HepG2 (cell line): ENCODE data around the gene MAGI1. TPM values are rescaled to one million over a fixed set of nuclear protein-coding genes. Genes with fewer than 3 reads are reported as not detected.

Experiments
- ATAC-seq: fragments of 200-7000 bp; cut with Tn5 transposase; 3 replicates; pipeline ENCODE4 v1.9.1; 2020; ENCODE audit warnings: mild to moderate bottlenecking, moderate library complexity
- BruUV-seq: library from RNA; stranded (reverse); fragments of 400-500 nt; replicated peaks from 2 replicates; lab custom pipeline; 2021; lab: Mats Ljungman, UMichigan
- CTCF ChIA-PET: fragments of 300-600 bp; formaldehyde crosslinking; extraction: SDS; loops from one replicate; lab custom pipeline; 2021; ENCODE audit warnings: low total read pairs, inconsistent platforms, low intra/inter-chr PET ratio; lab: Yijun Ruan, JAX
- POLR2A ChIA-PET: fragments of 350-600 bp; sonication (Branson Sonifier 250); formaldehyde crosslinking; loops from one replicate; lab custom pipeline; 2020; ENCODE audit warnings: antibody characterized with exemption, inconsistent platforms; lab: Yijun Ruan, JAX
- DNase-seq: peaks from one replicate; pipeline ENCODE4 v3.0.0-alpha.2; 2015; ENCODE audit warnings: low spot score
- FAIRE-seq: peaks from 3 replicates; lab custom pipeline; 2011; peaks lifted over from hg19 to GRCh38; lab: Jason Lieb, UNC
- H2AFZ ChIP-seq: one replicate; pipeline ENCODE4 v1.6.1; 2011; ENCODE audit warnings: low read length, inconsistent platforms
- H3K27ac ChIP-seq: fragments of 300-600 bp; 3 replicates; pipeline ENCODE4 v1.8.0; 2011; ENCODE audit warnings: mixed run types, mild to moderate bottlenecking, mixed read lengths, low read length, inconsistent platforms; ENCODE audit not compliant: insufficient read depth; ENCODE audit errors: extremely low read length
- H3K27me3 ChIP-seq, 2 experiments: fragments of 200-600 bp in 1 of 2; 2 replicates in 1 of 2; 3 replicates in 1 of 2; pipeline versions ENCODE4 v1.6.0 to v1.8.0; 2011; ENCODE audit warnings: low read length in 2 of 2, mild to moderate bottlenecking in 2 of 2, moderate library complexity in 2 of 2, inconsistent platforms in 1 of 2; ENCODE audit not compliant: insufficient read depth in 2 of 2, control insufficient read depth in 1 of 2
- H3K36me3 ChIP-seq, 2 experiments: fragments of 200-600 bp in 1 of 2; replicated peaks in 1 of 2; 2 replicates in 1 of 2; 3 replicates in 1 of 2; pipeline versions ENCODE4 v1.5.1 to v1.8.0; 2011; ENCODE audit warnings: low read length in 2 of 2, inconsistent platforms in 1 of 2; ENCODE audit not compliant: insufficient read depth in 2 of 2, control insufficient read depth in 1 of 2
- H3K4me1 ChIP-seq: 2 replicates; pipeline ENCODE4 v1.5.1; 2012; ENCODE audit warnings: low read length, inconsistent platforms; ENCODE audit not compliant: insufficient read depth
- H3K4me2 ChIP-seq: 2 replicates; pipeline ENCODE4 v1.6.0; 2011; ENCODE audit warnings: low read depth, low read length, inconsistent platforms
- H3K4me3 ChIP-seq, 3 experiments: fragments of 200-600 bp in 1 of 3; sonication (generic), shearing (Covaris generic) in 1 of 3; replicated peaks in 1 of 3; 2 replicates each; pipeline ENCODE4 v1.5.1; 2011 to 2016; ENCODE audit warnings: low read length in 3 of 3, inconsistent platforms in 2 of 3, low read depth in 2 of 3, mild to moderate bottlenecking in 2 of 3, control low read depth in 1 of 3, mixed read lengths in 1 of 3; ENCODE audit not compliant: insufficient read depth in 1 of 3
- H3K79me2 ChIP-seq: one replicate; pipeline ENCODE4 v1.6.1; 2011; ENCODE audit warnings: low read length, inconsistent platforms; ENCODE audit not compliant: insufficient read depth
- H3K9ac ChIP-seq: 2 replicates; pipeline ENCODE4 v1.6.0; 2011; ENCODE audit warnings: mild to moderate bottlenecking, low read depth, low read length, inconsistent platforms; ENCODE audit not compliant: insufficient read depth
- H3K9me3 ChIP-seq: 2 replicates; pipeline ENCODE4 v1.5.1; 2012; ENCODE audit warnings: mild to moderate bottlenecking, low read length
- H4K20me1 ChIP-seq: 2 replicates; pipeline ENCODE4 v1.6.0; 2011; ENCODE audit warnings: inconsistent platforms, mild to moderate bottlenecking, low read length, moderate library complexity; ENCODE audit not compliant: insufficient read depth
- CEBPG ChIP-seq: IDR thresholded peaks from 2 replicates; pipeline ENCODE4 v1.6.1; 2016
- HOXD1 ChIP-seq: sonication (generic); formaldehyde crosslinking; IDR thresholded peaks from 2 replicates; pipeline ENCODE4 v1.5.0; 2020; ENCODE audit warnings: missing genetic modification reagents
- MEIS1 ChIP-seq: sonication (generic); formaldehyde crosslinking; IDR thresholded peaks from 2 replicates; pipeline ENCODE4 v1.9.0; 2021; ENCODE audit warnings: mild to moderate bottlenecking, missing genetic modification reagents, moderate library complexity, borderline replicate concordance
- SSRP1 ChIP-seq: IDR thresholded peaks from 2 replicates; pipeline ENCODE4 v1.6.1; 2016; ENCODE audit warnings: control low read depth
- TCF7 ChIP-seq: sonication (generic); IDR thresholded peaks from 2 replicates; pipeline ENCODE4 v1.6.1; 2016; ENCODE audit warnings: antibody characterized with exemption, low read depth
- ZNF264 ChIP-seq: sonication (generic); formaldehyde crosslinking; IDR thresholded peaks from 2 replicates; pipeline ENCODE4 v1.4.0; 2020; ENCODE audit warnings: missing genetic modification reagents
- WGBS: methylation state at CpG from one replicate; pipeline ENCODE4 v1.1.6; 2017; ENCODE audit warnings: low lambda C conversion rate; 5-methylcytosine and 5-hydroxymethylcytosine counted together
- in situ Hi-C: cut with HindIII; loops from 2 replicates; pipeline ENCODE4 v1.10.0; 2017; ENCODE audit warnings: low pct_unique_long_range_greater_than_20kb; ENCODE audit not compliant: extremely low pct_ligation_motif_present
- intact Hi-C: fragments of 100-400 bp; cut with micrococcal nuclease; formaldehyde crosslinking; loops from one replicate; pipeline ENCODE4 v1.10.0; 2022; ENCODE audit not compliant: unreplicated experiment
- polyA plus RNA-seq, 8 experiments: library from polyadenylated mRNA; depleted of rRNA in 3 of 8; stranded (reverse) in 7 of 8; unstranded in 1 of 8; fragments of >200 nt; fragmentation: Illumina TruSeq in 4 of 8; extraction: Trizol in 4 of 8; gene quantifications; 2 replicates each; pipeline versions ENCODE4 v1.2.1 to v1.2.3, GENCODE V29; 2011 to 2016; ENCODE audit warnings: low read depth in 4 of 8, missing spikeins in 1 of 8, mixed read lengths in 1 of 8; ENCODE audit not compliant: insufficient read depth in 1 of 8
- total RNA-seq, 5 experiments: library from RNA; depleted of rRNA; stranded (reverse); fragments of >200 nt; fragmentation: Illumina TruSeq; extraction: Trizol; gene quantifications; 2 replicates each; pipeline ENCODE4 v1.2.3, GENCODE V29; 2016; ENCODE audit warnings: low read depth in 1 of 5
- TF ChIP-seq, protein P1 (sequence below): sonication (generic); formaldehyde crosslinking; IDR thresholded peaks from 2 replicates; pipeline ENCODE4 v1.4.0; 2020; ENCODE audit warnings: mild to moderate bottlenecking, missing genetic modification reagents
- TF ChIP-seq, protein P2 (sequence below): sonication (generic); formaldehyde crosslinking; IDR thresholded peaks from 2 replicates; pipeline ENCODE4 v1.5.0; 2020; ENCODE audit warnings: missing genetic modification reagents, mild to moderate bottlenecking, borderline replicate concordance
- TF ChIP-seq, protein P3 (sequence below): sonication (generic); formaldehyde crosslinking; IDR thresholded peaks from 2 replicates; pipeline ENCODE4 v1.4.0; 2020; ENCODE audit warnings: mild to moderate bottlenecking, missing genetic modification reagents

Gene MAGI1
- total and polyA plus RNA-seq, 2 of the 13 experiments (the other 11 are each of a cell fraction or from before 2014, with no cell fraction given), result 22.2 to 26.0 TPM

DNA sequence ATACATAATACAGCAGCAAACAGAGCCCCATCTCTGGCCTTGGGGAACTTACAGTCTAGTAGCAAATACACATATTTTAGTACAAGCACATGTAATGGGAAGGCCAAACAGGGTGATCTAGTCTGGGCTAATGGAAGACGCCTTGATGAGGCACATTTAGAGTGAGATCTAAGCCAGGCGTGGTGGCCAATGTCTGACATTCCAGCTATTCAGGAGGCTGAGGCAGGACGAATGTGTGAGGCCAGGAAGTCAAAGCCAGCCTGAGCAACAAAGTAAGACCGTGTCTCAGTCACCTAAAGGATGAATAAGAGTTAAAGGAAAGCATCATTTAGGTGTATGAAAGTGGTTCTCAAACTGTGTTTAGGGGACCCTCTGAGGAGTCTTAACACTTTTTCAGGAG, 291.9 kb downstream of the MAGI1 start:
- ChIA-PET CTCF (no interaction called here), POLR2A (no interaction called here)
- Histone ChIP-seq H3K36me3 (peaks cover 0 to 8% of the 10 kb centered on the region in 2 experiments; a peak in 2 of 5 replicates), H2AFZ (no peak overlapping the region), H3K9ac (no peak overlapping the region), H3K27ac (no peak overlapping the region), H3K27me3 (no peaks in the 10 kb centered on the region), H3K9me3 (no peaks in the 10 kb centered on the region), H3K4me1 (no peaks in the 10 kb centered on the region), H3K4me3 (no peak overlapping the region), H4K20me1 (peaks cover 25% of the 10 kb centered on the region), H3K4me2 (no peak overlapping the region), H3K79me2 (peaks cover 17% of the 10 kb centered on the region)
- in situ Hi-C loops, result no loop called here
- no TSS peak for BruUV-seq
- 94% methylated on average over 4 of the region's 4 CpGs for WGBS
- no peak for DNase-seq
- TF ChIP-seq SSRP1 (CRISPR knock-in tag) (no peak), CEBPG (CRISPR knock-in tag) (no peak), HOXD1 (CRISPR knock-in tag) (no peak), MEIS1 (no peak), TCF7 (no peak), ZNF264 (CRISPR knock-in tag) (no peak)
- TF ChIP-seq, protein P1, sequence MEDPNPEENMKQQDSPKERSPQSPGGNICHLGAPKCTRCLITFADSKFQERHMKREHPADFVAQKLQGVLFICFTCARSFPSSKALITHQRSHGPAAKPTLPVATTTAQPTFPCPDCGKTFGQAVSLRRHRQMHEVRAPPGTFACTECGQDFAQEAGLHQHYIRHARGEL, result no peak
- TF ChIP-seq, protein P2, sequence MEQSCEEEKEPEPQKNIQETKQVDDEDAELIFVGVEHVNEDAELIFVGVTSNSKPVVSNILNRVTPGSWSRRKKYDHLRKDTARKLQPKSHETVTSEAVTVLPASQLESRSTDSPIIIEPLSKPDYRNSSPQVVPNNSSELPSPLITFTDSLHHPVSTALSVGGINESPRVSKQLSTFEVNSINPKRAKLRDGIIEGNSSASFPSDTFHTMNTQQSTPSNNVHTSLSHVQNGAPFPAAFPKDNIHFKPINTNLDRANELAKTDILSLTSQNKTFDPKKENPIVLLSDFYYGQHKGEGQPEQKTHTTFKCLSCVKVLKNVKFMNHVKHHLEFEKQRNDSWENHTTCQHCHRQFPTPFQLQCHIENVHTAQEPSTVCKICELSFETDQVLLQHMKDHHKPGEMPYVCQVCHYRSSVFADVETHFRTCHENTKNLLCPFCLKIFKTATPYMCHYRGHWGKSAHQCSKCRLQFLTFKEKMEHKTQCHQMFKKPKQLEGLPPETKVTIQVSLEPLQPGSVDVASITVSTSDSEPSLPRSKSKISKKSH, result no peak
- TF ChIP-seq, protein P3, sequence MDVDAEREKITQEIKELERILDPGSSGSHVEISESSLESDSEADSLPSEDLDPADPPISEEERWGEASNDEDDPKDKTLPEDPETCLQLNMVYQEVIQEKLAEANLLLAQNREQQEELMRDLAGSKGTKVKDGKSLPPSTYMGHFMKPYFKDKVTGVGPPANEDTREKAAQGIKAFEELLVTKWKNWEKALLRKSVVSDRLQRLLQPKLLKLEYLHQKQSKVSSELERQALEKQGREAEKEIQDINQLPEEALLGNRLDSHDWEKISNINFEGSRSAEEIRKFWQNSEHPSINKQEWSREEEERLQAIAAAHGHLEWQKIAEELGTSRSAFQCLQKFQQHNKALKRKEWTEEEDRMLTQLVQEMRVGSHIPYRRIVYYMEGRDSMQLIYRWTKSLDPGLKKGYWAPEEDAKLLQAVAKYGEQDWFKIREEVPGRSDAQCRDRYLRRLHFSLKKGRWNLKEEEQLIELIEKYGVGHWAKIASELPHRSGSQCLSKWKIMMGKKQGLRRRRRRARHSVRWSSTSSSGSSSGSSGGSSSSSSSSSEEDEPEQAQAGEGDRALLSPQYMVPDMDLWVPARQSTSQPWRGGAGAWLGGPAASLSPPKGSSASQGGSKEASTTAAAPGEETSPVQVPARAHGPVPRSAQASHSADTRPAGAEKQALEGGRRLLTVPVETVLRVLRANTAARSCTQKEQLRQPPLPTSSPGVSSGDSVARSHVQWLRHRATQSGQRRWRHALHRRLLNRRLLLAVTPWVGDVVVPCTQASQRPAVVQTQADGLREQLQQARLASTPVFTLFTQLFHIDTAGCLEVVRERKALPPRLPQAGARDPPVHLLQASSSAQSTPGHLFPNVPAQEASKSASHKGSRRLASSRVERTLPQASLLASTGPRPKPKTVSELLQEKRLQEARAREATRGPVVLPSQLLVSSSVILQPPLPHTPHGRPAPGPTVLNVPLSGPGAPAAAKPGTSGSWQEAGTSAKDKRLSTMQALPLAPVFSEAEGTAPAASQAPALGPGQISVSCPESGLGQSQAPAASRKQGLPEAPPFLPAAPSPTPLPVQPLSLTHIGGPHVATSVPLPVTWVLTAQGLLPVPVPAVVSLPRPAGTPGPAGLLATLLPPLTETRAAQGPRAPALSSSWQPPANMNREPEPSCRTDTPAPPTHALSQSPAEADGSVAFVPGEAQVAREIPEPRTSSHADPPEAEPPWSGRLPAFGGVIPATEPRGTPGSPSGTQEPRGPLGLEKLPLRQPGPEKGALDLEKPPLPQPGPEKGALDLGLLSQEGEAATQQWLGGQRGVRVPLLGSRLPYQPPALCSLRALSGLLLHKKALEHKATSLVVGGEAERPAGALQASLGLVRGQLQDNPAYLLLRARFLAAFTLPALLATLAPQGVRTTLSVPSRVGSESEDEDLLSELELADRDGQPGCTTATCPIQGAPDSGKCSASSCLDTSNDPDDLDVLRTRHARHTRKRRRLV (CRISPR knock-in tag), result no peak
- FAIRE-seq, result no peak
- intact Hi-C loops, result no loop called here
- ATAC-seq, result no peak
